Endometrium (tissue), 2 donors: ENCODE measurements around the gene COA1.

ENCODE experiments used
- FAIRE-seq: peaks from 2 replicates; lab custom pipeline; 2012; peaks lifted over from hg19 to GRCh38; lab: Jason Lieb, UNC
- donor health status: control.
- donor health status: control.

The COA1 gene

GRCh38 chr7:43590862-43591557 is 138.3 kb downstream of the COA1 start:
- FAIRE-seq: no peak

- no peak for FAIRE-seq
Measured at GRCh38 chr7:43589728-43590127, 139.6 kb downstream of the COA1 start.
